Ovary (tissue), 3 donors: ENCODE measurements around the gene PANK2.

Source experiments
- CTCF ChIP-seq, 3 donors: fragments of 450-650 bp in 2 of 3; fragments of 200-600 bp in 1 of 3; IDR thresholded peaks; one replicate each; pipeline versions ENCODE4 v1.5.1 to v1.8.0; 2016 to 2022; ENCODE audit warnings: antibody characterized with exemption in 3 of 3, mild to moderate bottlenecking in 1 of 3
- EP300 ChIP-seq: sonication (generic); formaldehyde crosslinking; IDR thresholded peaks from one replicate; pipeline ENCODE4 v1.6.1; 2017; ENCODE audit warnings: antibody characterized with exemption
- donor health status: DM: no; HTN: no; CAD: no.

GRCh38 chr20:3971145-3971544 lies 82.0 kb downstream of the PANK2 start:
- TF ChIP-seq CTCF (IDR thresholded peaks at IDR 0.05) (no peak), EP300 (no peak)
